ENCODE data around the gene LENEP. TPM values are rescaled to one million over a fixed set of nuclear protein-coding genes. Genes with fewer than 3 reads are reported as not detected.

Gene LENEP
- total and polyA plus RNA-seq, 2 of the 8 experiments (the other 6 are each of a cell fraction or from before 2014, with no cell fraction given) = 1.3 TPM; not detected in 1

DNA sequence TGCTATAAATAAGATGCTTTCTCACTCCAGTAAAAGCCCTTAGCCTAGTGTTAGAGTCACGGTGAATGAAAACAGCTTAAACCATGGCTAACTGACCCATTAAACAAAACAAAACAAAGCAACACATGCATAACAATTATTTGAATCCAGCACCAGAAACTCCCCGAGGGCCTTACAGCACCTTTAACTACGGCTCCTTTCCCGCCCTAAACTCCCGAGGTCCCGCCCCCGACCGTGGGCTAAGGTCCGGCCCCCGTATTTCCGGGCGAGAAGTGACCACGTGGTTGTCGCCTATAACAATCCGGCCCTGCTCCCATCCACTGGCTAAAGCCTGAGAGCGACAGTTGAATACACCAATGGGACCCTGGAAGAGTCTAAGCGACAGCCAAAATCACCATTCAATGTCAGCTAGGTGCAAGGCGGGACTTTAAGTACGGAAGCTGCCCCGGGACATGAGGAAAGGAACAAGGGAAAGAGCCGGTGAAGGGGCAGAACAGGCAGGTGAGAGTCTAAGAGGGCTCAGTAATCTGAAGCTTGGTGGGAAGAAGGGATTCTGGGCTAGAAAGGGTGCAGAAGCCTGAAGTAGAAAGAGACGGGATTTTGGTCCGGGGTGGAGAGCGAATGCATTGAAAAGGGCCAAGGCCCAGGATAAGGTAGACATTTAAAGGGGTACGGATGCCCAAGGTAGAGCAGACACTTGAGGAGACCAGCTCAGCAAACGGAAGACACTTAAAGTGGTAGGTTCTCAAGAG lies 10.3 kb upstream of the LENEP start, which contains the start of gene FLAD1:
FLAD1 (plus strand) TSS at position 448 of the 752 bp plus-strand sequence. CDS start 351 bp downstream, outside the sequence.
- CTCF ChIA-PET (ENCODE audit: partially characterized antibody) = interaction anchor here (0.6 to 20.6 kb wide), 19 partner anchors 9 to 772 kb away, joined by 3 to 334 read pairs (median 4); partner anchors contain the start of genes LENEP, PBXIP1 and SHC1
- H2AFZ ChIP-seq (ENCODE audit: low read length) = no peak within 1 kb of the TSS
- H3K4ac ChIP-seq (replicated peaks; ENCODE audit: insufficient read length, low read depth, low read length) = peak within 1 kb of the TSS; percentile 93
- TF ChIP-seq SP2 (IDR thresholded peaks at IDR 0.05; ENCODE audit: low read length) (peak; percentile 98), BCL11A (IDR thresholded peaks at IDR 0.05; ENCODE audit: low read depth in 2 of 2, low read length in 2 of 2) (no peak), SP4 (IDR thresholded peaks at IDR 0.05; ENCODE audit: low read length) (peak; percentile 89), RNF2 (IDR thresholded peaks at IDR 0.05; ENCODE audit: borderline replicate concordance, low read depth, low read length, missing control alignments, poor library complexity, severe bottlenecking) (no peak), KDM4A (IDR thresholded peaks at IDR 0.05; ENCODE audit: low read depth, low read length, severe bottlenecking) (no peak), FOSL1 (IDR thresholded peaks at IDR 0.05; ENCODE audit: insufficient read depth, low read depth, low read length) (no peak), POLR2AphosphoS5 (IDR thresholded peaks at IDR 0.05; ENCODE audit: low read depth, low read length) (peak; percentile 53; the same call in 1 of the 2 replicates), YY1 (IDR thresholded peaks at IDR 0.05; ENCODE audit: low read depth, low read length) (0 out of 2 replicates have a peak, but pooled peaks have one; percentile 5), NRF1 (IDR thresholded peaks at IDR 0.05; ENCODE audit: low read depth, low read length) (no peak), SIX5 (IDR thresholded peaks at IDR 0.05; ENCODE audit: low read depth, low read length) (no peak)
- TF ChIP-seq, protein P1, sequence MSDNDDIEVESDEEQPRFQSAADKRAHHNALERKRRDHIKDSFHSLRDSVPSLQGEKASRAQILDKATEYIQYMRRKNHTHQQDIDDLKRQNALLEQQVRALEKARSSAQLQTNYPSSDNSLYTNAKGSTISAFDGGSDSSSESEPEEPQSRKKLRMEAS (IDR thresholded peaks at IDR 0.05) = peak; percentile 94

More for the DNA sequence above, 10.3 kb upstream of the LENEP start, which contains the start of gene FLAD1:
- POLR2A ChIA-PET (ENCODE audit: partially characterized antibody) = interaction anchor here (0.7 to 42.8 kb wide), 13 partner anchors 11 to 211 kb away, joined by 3 to 702 read pairs (median 6); partner anchors contain the start of genes CKS1B, EFNA4, LENEP and PBXIP1
- Histone ChIP-seq H2AK5ac (ENCODE audit: low read depth, low read length) (peak within 1 kb of the TSS; percentile 44), H2BK5ac (ENCODE audit: low read depth, low read length) (peak within 1 kb of the TSS; percentile 86), H3K79me2 (ENCODE audit: control insufficient read depth in 1 of 2, insufficient read depth in 2 of 2, low read length in 2 of 2) (peaks cover 4 to 58% of the 10 kb centered on the region in 2 experiments), H2BK120ac (replicated peaks; ENCODE audit: low read depth, low read length) (peak within 1 kb of the TSS; percentile 4), H3K27me3 (replicated peaks in 1 of 4; ENCODE audit: control insufficient read depth in 3 of 4, extremely low read depth in 1 of 4, insufficient read depth in 3 of 4, low read length in 3 of 4) (no peaks in the 10 kb centered on the region), H3K9ac (replicated peaks in 1 of 4; ENCODE audit: extremely low read depth in 1 of 4, low read depth in 3 of 4, low read length in 3 of 4) (peak within 1 kb of the TSS; percentile 78 to 97 (median 88)), H3K18ac (ENCODE audit: extremely low read depth, low read length) (peak within 1 kb of the TSS; percentile 34), H3K56ac (replicated peaks; ENCODE audit: insufficient read length, low read depth, low read length) (peak within 1 kb of the TSS; percentile 43), H2BK12ac (ENCODE audit: low read depth, low read length) (peak within 1 kb of the TSS; percentile 51), H3K27ac (ENCODE audit: low read depth, low read length) (peak within 1 kb of the TSS; percentile 88), H2BK15ac (ENCODE audit: low read length) (no peak within 1 kb of the TSS; the same call in 1 of the 2 replicates), H3K79me1 (ENCODE audit: low read depth, low read length) (peaks cover 3% of the 10 kb centered on the region; the same call in 1 of the 2 replicates), H3K23me2 (ENCODE audit: low read depth, low read length) (peaks cover 5% of the 10 kb centered on the region), H3K14ac (ENCODE audit: insufficient read length) (no peak within 1 kb of the TSS), H4K91ac (replicated peaks; ENCODE audit: insufficient read length, low read length) (peak within 1 kb of the TSS; percentile 58), H2BK20ac (ENCODE audit: low read length) (no peak within 1 kb of the TSS), H3K36me3 (ENCODE audit: control insufficient read depth in 2 of 4, insufficient read depth in 4 of 4, low read length in 3 of 4) (peaks cover 14 to 37% (median 26%) of the 10 kb centered on the region in 4 experiments), H4K20me1 (replicated peaks in 1 of 2; ENCODE audit: control insufficient read depth in 1 of 2, insufficient read depth in 2 of 2, low read length in 2 of 2) (peaks cover 6 to 8% of the 10 kb centered on the region in 2 experiments), H3K23ac (ENCODE audit: insufficient read length) (no peak within 1 kb of the TSS), H4K8ac (ENCODE audit: extremely low read depth, insufficient read depth, low read length) (peak within 1 kb of the TSS; percentile 82; the same call in 1 of the 2 replicates), H3K4me3 (ENCODE audit: extremely low read depth in 1 of 4, insufficient read depth in 2 of 4, low read depth in 3 of 4, low read length in 4 of 4) (peak within 1 kb of the TSS; percentile 87 to 99 (median 96)), H3K9me3 (ENCODE audit: insufficient read depth in 2 of 2, low read depth in 1 of 2, low read length in 1 of 2) (no peaks in the 10 kb centered on the region), H3K4me2 (ENCODE audit: insufficient read depth in 1 of 2, low read depth in 2 of 2, low read length in 2 of 2) (peak within 1 kb of the TSS; percentile 86 to 93), H4K5ac (ENCODE audit: insufficient read length, low read depth, low read length) (peak within 1 kb of the TSS; percentile 7), H3K4me1 (replicated peaks in 1 of 4; ENCODE audit: control insufficient read depth in 3 of 4, insufficient read depth in 4 of 4, low read length in 3 of 4) (peaks cover 0 to 6% (median 2%) of the 10 kb centered on the region in 4 experiments; a peak in 3 of 7 replicates)
- DNase-seq (ENCODE audit: low read depth in 1 of 2, low spot score in 2 of 2) (peak; percentile 93 to 98), FAIRE-seq (peak; percentile 86)
- whole genome bisulfite sequencing, 2 experiments (ENCODE audit: extremely low coverage in 1 of 2, insufficient coverage in 1 of 2, insufficient read length in 1 of 2, insufficient replicate concordance in 2 of 2, low coverage in 1 of 2, low lambda C conversion rate in 2 of 2, missing lambda C conversion rate in 1 of 2) = 1% methylated on average over 26 of the region's 26 CpGs; no CpG with 5 or more reads in 1 of the 2 experiments
